K562 (cell line): ENCODE data around the gene PARP11. TPM values are rescaled to one million over a fixed set of nuclear protein-coding genes. Genes with fewer than 3 reads are reported as not detected.

ENCODE experiments used
- ATAC-seq: fragments of 200-7000 bp; cut with Tn5 transposase; 3 replicates; pipeline ENCODE4 v1.9.1; 2020; ENCODE audit warnings: moderate library complexity
- BruUV-seq: library from RNA; stranded (reverse); fragments of 400-500 nt; replicated peaks from 2 replicates; lab custom pipeline; 2021; lab: Mats Ljungman, UMichigan
- CTCF ChIA-PET: fragments of 300-600 bp; formaldehyde crosslinking; extraction: SDS; loops from one replicate; lab custom pipeline; 2021; ENCODE audit warnings: low intra/inter-chr PET ratio; lab: Yijun Ruan, JAX
- POLR2A ChIA-PET: fragments of 300-600, 350-650 bp; sonication (Branson Sonifier 250); formaldehyde crosslinking; extraction: SDS; loops from one replicate; lab custom pipeline; 2021; ENCODE audit warnings: antibody characterized with exemption, inconsistent platforms; lab: Yijun Ruan, JAX
- DNase-seq, 4 experiments: peaks; one replicate each; pipeline versions ENCODE4 v3.0.0 to v3.0.0-alpha.2; 2011 to 2018; ENCODE audit warnings: low spot score in 3 of 4, mixed read lengths in 3 of 4; ENCODE audit errors: extremely low read depth in 1 of 4
- FAIRE-seq: peaks from 2 replicates; lab custom pipeline; 2011; peaks lifted over from hg19 to GRCh38; lab: Jason Lieb, UNC
- H2AFZ ChIP-seq: 2 replicates; pipeline ENCODE4 v1.6.0; 2011; ENCODE audit warnings: low read depth, low read length, control low read depth, inconsistent platforms
- H3K27ac ChIP-seq: fragments of 200-600 bp; 3 replicates; pipeline ENCODE4 v1.8.0; 2011; ENCODE audit warnings: low read depth, mild to moderate bottlenecking, control low read depth, inconsistent platforms, low read length, moderate library complexity, mixed read lengths; ENCODE audit errors: extremely low read depth
- H3K27me3 ChIP-seq, 2 experiments: fragments of 300-600 bp in 1 of 2; 2 replicates in 1 of 2; 3 replicates in 1 of 2; pipeline versions ENCODE4 v1.6.0 to v1.8.0; 2011; ENCODE audit warnings: inconsistent platforms in 2 of 2, low read length in 2 of 2, mild to moderate bottlenecking in 1 of 2, mixed read lengths in 1 of 2, moderate library complexity in 1 of 2; ENCODE audit not compliant: control insufficient read depth in 2 of 2, insufficient read depth in 2 of 2
- H3K36me3 ChIP-seq: fragments of 300-600 bp; 3 replicates; pipeline ENCODE4 v1.8.0; 2011; ENCODE audit warnings: mild to moderate bottlenecking, low read length, inconsistent platforms; ENCODE audit not compliant: control insufficient read depth, insufficient read depth
- H3K4me1 ChIP-seq, 2 experiments: fragments of 200-600 bp in 1 of 2; replicated peaks in 1 of 2; 2 replicates in 1 of 2; 3 replicates in 1 of 2; pipeline versions ENCODE4 v1.5.1 to v1.8.0; 2011; ENCODE audit warnings: inconsistent platforms in 2 of 2, low read length in 2 of 2, mild to moderate bottlenecking in 1 of 2, mixed read lengths in 1 of 2, moderate library complexity in 1 of 2; ENCODE audit not compliant: control insufficient read depth in 2 of 2, insufficient read depth in 2 of 2
- H3K4me2 ChIP-seq: 2 replicates; pipeline ENCODE4 v1.6.1; 2011; ENCODE audit warnings: low read length, control low read depth, inconsistent platforms, mixed read lengths; ENCODE audit not compliant: insufficient read depth
- H3K4me3 ChIP-seq: fragments of 200-600 bp; sonication (generic), shearing (Covaris generic); 2 replicates; pipeline ENCODE4 v1.5.1; 2016; ENCODE audit warnings: control low read depth, inconsistent platforms
- H3K79me2 ChIP-seq: fragments of 200-600 bp; 3 replicates; pipeline ENCODE4 v1.8.0; 2011; ENCODE audit warnings: low read length, inconsistent platforms; ENCODE audit not compliant: control insufficient read depth, insufficient read depth
- H3K9ac ChIP-seq, 2 experiments: 2 replicates each; pipeline versions ENCODE4 v1.6.0 to v1.6.1; 2011; ENCODE audit warnings: low read depth in 2 of 2, low read length in 2 of 2, control low read depth in 1 of 2, inconsistent platforms in 1 of 2, mild to moderate bottlenecking in 1 of 2, mixed read lengths in 1 of 2; ENCODE audit not compliant: insufficient read depth in 1 of 2
- H3K9me1 ChIP-seq: one replicate; pipeline ENCODE4 v1.6.0; 2011; ENCODE audit warnings: inconsistent platforms, mild to moderate bottlenecking, low read length, moderate library complexity; ENCODE audit not compliant: control insufficient read depth, insufficient read depth
- H3K9me3 ChIP-seq: replicated peaks from 2 replicates; pipeline ENCODE4 v1.5.1; 2011; ENCODE audit warnings: low read depth, low read length, inconsistent platforms; ENCODE audit not compliant: control insufficient read depth, insufficient read depth
- H4K20me1 ChIP-seq: replicated peaks from 2 replicates; pipeline ENCODE4 v1.6.1; 2011; ENCODE audit warnings: low read length, inconsistent platforms, mixed read lengths; ENCODE audit not compliant: control insufficient read depth, insufficient read depth
- BCLAF1 ChIP-seq, 2 experiments: fragments of 450-650 bp in 1 of 2; IDR thresholded peaks; 2 replicates each; pipeline ENCODE4 v1.6.1; 2011 to 2017; ENCODE audit warnings: low read depth in 2 of 2, antibody characterized with exemption in 1 of 2, borderline replicate concordance in 1 of 2, low read length in 1 of 2, mild to moderate bottlenecking in 1 of 2, mixed read lengths in 1 of 2; ENCODE audit not compliant: control insufficient read depth in 1 of 2
- MAZ ChIP-seq, 2 experiments: fragments of 450-650 bp in 1 of 2; sonication (generic) in 1 of 2; formaldehyde crosslinking; IDR thresholded peaks in 1 of 2; conservative IDR thresholded peaks in 1 of 2; 2 replicates each; pipeline versions ENCODE4 v1.4.0 to v1.5.0; 2020; ENCODE audit warnings: mild to moderate bottlenecking in 1 of 2, missing genetic modification reagents in 1 of 2
- PHTF2 ChIP-seq: fragments of 250-450 bp; sonication (Bioruptor Pico); IDR thresholded peaks from 2 replicates; pipeline ENCODE4 v1.5.0; 2021; ENCODE audit warnings: mild to moderate bottlenecking
- ZBTB43 ChIP-seq: sonication (generic); formaldehyde crosslinking; IDR thresholded peaks from 2 replicates; pipeline ENCODE4 v1.8.0; 2023; ENCODE audit warnings: mild to moderate bottlenecking, missing genetic modification reagents
- WGBS: fragments of 100-300 bp; shearing (Covaris generic); methylation state at CpG from one replicate; pipeline ENCODE4 v1.1.6; 2016; ENCODE audit warnings: low coverage, mixed read lengths; ENCODE audit not compliant: insufficient coverage; ENCODE audit errors: missing lambda C conversion rate; 5-methylcytosine and 5-hydroxymethylcytosine counted together
- in situ Hi-C: fragments of 300-500 bp; cut with MboI; formaldehyde crosslinking; loops from 4 replicates; pipeline ENCODE4 v1.15.0; 2018; ENCODE audit warnings: inconsistent platforms, mixed read lengths
- intact Hi-C: fragments of 100-400 bp; cut with micrococcal nuclease; formaldehyde crosslinking; loops from 2 replicates; pipeline ENCODE4 v1.14.2; 2022
- polyA plus RNA-seq, 8 experiments: library from polyadenylated mRNA; depleted of rRNA in 4 of 8; stranded (reverse) in 5 of 8; unstranded in 3 of 8; fragments of >200 nt; fragmentation: Nextera tagmentation in 2 of 8; fragmentation: Illumina TruSeq in 1 of 8; extraction: Ambion mirVana in 2 of 8; extraction: Trizol in 1 of 8; gene quantifications; 2 replicates each; pipeline versions ENCODE4 v1.2.1 to v1.2.3, GENCODE V29; 2011 to 2014; ENCODE audit warnings: inconsistent platforms in 1 of 8, missing spikeins in 1 of 8
- total RNA-seq, 7 experiments: library from RNA; depleted of rRNA in 6 of 7; stranded (reverse); fragments of >200 nt in 6 of 7; fragmentation: Illumina TruSeq in 2 of 7; extraction: Trizol in 2 of 7; gene quantifications; 2 replicates each; pipeline versions ENCODE4 v1.2.1 to v1.2.3, GENCODE V29; 2011 to 2021; ENCODE audit warnings: low replicate concordance in 1 of 7
- TF ChIP-seq, protein P1 (sequence below): fragments of 250-450 bp; sonication (Bioruptor Pico); IDR thresholded peaks from 2 replicates; pipeline ENCODE4 v1.9.0; 2021; ENCODE audit warnings: mild to moderate bottlenecking, inconsistent platforms
- TF ChIP-seq, protein P2 (sequence below): fragments of 250-450 bp; sonication (Bioruptor Pico); IDR thresholded peaks from 2 replicates; pipeline ENCODE4 v1.4.0; 2020
- TF ChIP-seq, protein P3 (sequence below): sonication (generic); formaldehyde crosslinking; IDR thresholded peaks from 2 replicates; pipeline ENCODE4 v1.8.0; 2023; ENCODE audit warnings: mild to moderate bottlenecking, missing genetic modification reagents

PARP11 gene
- total and polyA plus RNA-seq, 9 of the 15 experiments (the other 6 are each of a cell fraction or from before 2014, with no cell fraction given), result 0.40 to 2.5 (median 1.4) TPM

- TF ChIP-seq, protein P1, sequence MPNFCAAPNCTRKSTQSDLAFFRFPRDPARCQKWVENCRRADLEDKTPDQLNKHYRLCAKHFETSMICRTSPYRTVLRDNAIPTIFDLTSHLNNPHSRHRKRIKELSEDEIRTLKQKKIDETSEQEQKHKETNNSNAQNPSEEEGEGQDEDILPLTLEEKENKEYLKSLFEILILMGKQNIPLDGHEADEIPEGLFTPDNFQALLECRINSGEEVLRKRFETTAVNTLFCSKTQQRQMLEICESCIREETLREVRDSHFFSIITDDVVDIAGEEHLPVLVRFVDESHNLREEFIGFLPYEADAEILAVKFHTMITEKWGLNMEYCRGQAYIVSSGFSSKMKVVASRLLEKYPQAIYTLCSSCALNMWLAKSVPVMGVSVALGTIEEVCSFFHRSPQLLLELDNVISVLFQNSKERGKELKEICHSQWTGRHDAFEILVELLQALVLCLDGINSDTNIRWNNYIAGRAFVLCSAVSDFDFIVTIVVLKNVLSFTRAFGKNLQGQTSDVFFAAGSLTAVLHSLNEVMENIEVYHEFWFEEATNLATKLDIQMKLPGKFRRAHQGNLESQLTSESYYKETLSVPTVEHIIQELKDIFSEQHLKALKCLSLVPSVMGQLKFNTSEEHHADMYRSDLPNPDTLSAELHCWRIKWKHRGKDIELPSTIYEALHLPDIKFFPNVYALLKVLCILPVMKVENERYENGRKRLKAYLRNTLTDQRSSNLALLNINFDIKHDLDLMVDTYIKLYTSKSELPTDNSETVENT (CRISPR knock-in tag), result no peak
- TF ChIP-seq, protein P2, sequence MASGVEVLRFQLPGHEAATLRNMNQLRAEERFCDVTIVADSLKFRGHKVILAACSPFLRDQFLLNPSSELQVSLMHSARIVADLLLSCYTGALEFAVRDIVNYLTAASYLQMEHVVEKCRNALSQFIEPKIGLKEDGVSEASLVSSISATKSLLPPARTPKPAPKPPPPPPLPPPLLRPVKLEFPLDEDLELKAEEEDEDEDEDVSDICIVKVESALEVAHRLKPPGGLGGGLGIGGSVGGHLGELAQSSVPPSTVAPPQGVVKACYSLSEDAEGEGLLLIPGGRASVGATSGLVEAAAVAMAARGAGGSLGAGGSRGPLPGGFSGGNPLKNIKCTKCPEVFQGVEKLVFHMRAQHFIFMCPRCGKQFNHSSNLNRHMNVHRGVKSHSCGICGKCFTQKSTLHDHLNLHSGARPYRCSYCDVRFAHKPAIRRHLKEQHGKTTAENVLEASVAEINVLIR (CRISPR knock-in tag), result no peak
- no peak for TF ChIP-seq MAZ (CRISPR knock-in tag; conservative IDR thresholded peaks at IDR 0.05 in 1 of 2, IDR thresholded peaks at IDR 0.05 in 1 of 2)
These were observed 40.1 kb upstream of the PARP11 start (continued) for GRCh38 chr12:3913278-3913677.

- no peaks in the 10 kb centered on the region for H4K20me1 ChIP-seq
- CTCF ChIA-PET, result no interaction called here
- no peak overlapping the region for H3K4me3 ChIP-seq
- ATAC-seq (no peak), FAIRE-seq (no peak), DNase-seq (no peak)
- no peak overlapping the region for H3K27ac ChIP-seq
- no peaks in the 10 kb centered on the region; a peak in 1 of 5 replicates for H3K27me3 ChIP-seq
- H3K9ac ChIP-seq, result no peak overlapping the region
- in situ Hi-C loops, result no loop called here
- H3K4me1 ChIP-seq, result no peaks in the 10 kb centered on the region
- POLR2A ChIA-PET, result no interaction called here
- H3K36me3 ChIP-seq, result no peaks in the 10 kb centered on the region
- no peak overlapping the region for H3K4me2 ChIP-seq
- no peaks in the 10 kb centered on the region for H3K9me1 ChIP-seq
- no peak overlapping the region for H2AFZ ChIP-seq
- 0% methylated on average over 3 of the region's 3 CpGs for WGBS
- intact Hi-C loops, result no loop called here
- H3K79me2 ChIP-seq, result no peaks in the 10 kb centered on the region
- H3K9me3 ChIP-seq, result no peaks in the 10 kb centered on the region
- no TSS peak for BruUV-seq
- TF ChIP-seq PHTF2 (CRISPR knock-in tag) (no peak), BCLAF1 (IDR thresholded peaks at IDR 0.05; ENCODE audit: borderline replicate concordance in 1 of 2, control insufficient read depth in 1 of 2, low read depth in 2 of 2, low read length in 1 of 2) (no peak), ZBTB43 (no peak)
- TF ChIP-seq, protein P3, sequence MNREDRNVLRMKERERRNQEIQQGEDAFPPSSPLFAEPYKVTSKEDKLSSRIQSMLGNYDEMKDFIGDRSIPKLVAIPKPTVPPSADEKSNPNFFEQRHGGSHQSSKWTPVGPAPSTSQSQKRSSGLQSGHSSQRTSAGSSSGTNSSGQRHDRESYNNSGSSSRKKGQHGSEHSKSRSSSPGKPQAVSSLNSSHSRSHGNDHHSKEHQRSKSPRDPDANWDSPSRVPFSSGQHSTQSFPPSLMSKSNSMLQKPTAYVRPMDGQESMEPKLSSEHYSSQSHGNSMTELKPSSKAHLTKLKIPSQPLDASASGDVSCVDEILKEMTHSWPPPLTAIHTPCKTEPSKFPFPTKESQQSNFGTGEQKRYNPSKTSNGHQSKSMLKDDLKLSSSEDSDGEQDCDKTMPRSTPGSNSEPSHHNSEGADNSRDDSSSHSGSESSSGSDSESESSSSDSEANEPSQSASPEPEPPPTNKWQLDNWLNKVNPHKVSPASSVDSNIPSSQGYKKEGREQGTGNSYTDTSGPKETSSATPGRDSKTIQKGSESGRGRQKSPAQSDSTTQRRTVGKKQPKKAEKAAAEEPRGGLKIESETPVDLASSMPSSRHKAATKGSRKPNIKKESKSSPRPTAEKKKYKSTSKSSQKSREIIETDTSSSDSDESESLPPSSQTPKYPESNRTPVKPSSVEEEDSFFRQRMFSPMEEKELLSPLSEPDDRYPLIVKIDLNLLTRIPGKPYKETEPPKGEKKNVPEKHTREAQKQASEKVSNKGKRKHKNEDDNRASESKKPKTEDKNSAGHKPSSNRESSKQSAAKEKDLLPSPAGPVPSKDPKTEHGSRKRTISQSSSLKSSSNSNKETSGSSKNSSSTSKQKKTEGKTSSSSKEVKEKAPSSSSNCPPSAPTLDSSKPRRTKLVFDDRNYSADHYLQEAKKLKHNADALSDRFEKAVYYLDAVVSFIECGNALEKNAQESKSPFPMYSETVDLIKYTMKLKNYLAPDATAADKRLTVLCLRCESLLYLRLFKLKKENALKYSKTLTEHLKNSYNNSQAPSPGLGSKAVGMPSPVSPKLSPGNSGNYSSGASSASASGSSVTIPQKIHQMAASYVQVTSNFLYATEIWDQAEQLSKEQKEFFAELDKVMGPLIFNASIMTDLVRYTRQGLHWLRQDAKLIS (CRISPR knock-in tag), result no peak
These were observed 39.7 kb upstream of the PARP11 start for GRCh38 chr12:3912863-3913262.
